ENCODE data around the gene ABCC2.

- TF ChIP-seq, protein P1, sequence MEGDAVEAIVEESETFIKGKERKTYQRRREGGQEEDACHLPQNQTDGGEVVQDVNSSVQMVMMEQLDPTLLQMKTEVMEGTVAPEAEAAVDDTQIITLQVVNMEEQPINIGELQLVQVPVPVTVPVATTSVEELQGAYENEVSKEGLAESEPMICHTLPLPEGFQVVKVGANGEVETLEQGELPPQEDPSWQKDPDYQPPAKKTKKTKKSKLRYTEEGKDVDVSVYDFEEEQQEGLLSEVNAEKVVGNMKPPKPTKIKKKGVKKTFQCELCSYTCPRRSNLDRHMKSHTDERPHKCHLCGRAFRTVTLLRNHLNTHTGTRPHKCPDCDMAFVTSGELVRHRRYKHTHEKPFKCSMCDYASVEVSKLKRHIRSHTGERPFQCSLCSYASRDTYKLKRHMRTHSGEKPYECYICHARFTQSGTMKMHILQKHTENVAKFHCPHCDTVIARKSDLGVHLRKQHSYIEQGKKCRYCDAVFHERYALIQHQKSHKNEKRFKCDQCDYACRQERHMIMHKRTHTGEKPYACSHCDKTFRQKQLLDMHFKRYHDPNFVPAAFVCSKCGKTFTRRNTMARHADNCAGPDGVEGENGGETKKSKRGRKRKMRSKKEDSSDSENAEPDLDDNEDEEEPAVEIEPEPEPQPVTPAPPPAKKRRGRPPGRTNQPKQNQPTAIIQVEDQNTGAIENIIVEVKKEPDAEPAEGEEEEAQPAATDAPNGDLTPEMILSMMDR (conservative IDR thresholded peaks at IDR 0.05 in 1 of 2, IDR thresholded peaks at IDR 0.05 in 1 of 2; ENCODE audit: extremely low read depth in 1 of 2, insufficient read depth in 1 of 2, low read depth in 1 of 2, low read length in 2 of 2): no peak
- TF ChIP-seq EZH2 (IDR thresholded peaks at IDR 0.05; ENCODE audit: borderline replicate concordance, low read length): no peak
Observed at GRCh38 chr10:99841746-99842145, 59.3 kb downstream of the ABCC2 start.

All from mammary epithelial cell (primary cell).